Measurements from ENCODE around the gene MGAT4B.
A peak's percentile ranks its signal among the peaks of the same experiment; 100 is the strongest.
"Not testable (repeated sequence)": the region's sequence is repeated elsewhere in the genome, so short reads cannot be mapped to it uniquely, and the experiment has no call there.

Gene MGAT4B

GRCh38 chr5:179794171-179794570 lies 12.5 kb downstream of the MGAT4B start:
- DNase-seq, result no peak

DNA sequence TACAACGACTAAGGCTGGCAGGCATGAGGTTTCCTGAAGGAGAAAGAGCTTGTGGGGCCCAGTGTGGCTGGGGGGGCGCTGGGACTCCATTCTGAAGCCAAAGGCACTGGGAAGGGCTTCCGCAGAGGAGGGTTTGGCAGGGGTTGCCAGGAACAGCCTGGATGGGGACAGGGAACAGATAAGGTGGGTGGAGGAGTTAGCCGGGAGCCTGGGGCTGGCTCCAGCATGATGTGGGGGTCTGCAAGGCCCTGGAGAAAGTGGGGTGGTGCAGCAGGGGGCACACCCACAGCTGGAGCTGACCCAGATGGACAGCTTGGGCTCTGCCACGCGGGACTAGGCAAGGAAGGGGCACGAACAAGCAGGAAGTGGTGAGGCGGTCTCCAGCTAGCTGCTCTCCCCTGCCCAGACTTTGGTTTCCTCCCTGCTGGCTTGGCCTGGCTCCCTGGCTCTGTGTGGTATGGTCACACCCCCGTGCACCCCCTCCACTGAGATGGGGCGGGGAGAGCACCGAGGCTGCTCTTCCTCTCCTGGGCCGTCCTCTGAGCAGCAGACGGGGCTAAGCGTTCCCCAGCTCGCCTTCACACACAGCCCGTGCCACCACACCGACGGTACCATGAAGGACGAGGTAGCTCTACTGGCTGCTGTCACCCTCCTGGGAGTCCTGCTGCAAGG lies 13.1 kb downstream of the MGAT4B start, which contains the start of gene LTC4S:
LTC4S (plus strand) TSS at position 519 of the 672 bp plus-strand sequence; CDS start at position 614, 95 bp downstream.
- peak; percentile 58 to 71 for DNase-seq

GRCh38 chr5:179792612-179793467 lies 13.8 kb downstream of the MGAT4B start:
- DNase-seq, result no peak

DNA sequence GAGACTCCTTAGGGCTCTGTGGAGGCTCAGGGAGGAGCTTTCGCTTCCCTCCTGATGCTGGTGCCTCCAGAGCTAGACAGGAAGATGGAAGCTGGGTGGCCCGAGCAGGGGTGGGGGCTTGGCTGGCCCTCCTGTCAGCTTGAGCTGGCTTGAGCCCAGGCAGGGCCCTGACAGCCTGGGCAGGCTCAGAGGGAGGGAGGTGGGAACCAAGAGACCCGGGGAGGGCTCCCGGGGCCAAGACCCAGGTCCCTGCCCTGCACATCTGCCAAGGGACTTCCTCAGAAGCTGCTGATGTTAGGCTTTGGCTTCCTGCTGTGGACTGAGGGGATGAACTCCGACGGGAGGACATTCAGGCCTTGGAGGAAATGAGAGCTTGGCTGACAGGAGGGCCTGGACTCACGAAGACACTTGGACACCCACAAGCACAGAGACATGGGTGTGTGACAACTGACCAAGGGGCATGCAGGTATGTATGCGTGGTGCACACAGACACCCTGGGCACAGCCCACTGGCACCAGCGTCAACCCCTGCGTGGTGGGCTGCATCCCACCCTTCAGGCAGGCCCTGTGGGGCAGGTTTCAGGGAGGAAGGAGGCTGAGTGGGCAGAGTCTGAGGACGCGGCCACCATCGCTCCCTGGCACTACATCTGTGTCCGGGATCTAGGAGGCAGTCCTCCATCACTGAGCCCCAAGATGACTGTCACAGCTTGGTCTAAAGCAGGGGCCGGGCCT lies 14.6 kb downstream of the MGAT4B start:
- DNase-seq, result no peak

DNA sequence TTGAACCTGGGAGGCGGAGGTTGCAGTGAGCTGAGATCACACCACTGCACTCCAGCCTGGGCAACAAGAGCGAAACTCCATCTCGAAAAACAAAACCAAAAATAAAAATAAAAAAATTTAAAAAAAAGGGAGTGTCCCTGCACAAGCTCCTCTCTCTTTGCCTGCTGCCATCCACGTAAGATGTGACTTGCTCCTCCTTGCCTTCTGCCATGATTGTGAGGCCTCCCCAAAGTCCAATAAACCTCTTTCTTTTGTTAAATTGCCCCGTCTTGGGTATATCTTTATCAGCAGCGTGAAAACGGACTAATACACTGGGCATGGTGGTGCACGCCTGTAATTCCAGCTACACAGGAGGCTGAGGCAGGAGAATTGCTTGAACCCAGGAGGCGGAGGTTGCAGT lies 17.4 kb downstream of the MGAT4B start:
- DNase-seq, result not testable (repeated sequence)

- DNase-seq, result no peak
Measured at GRCh38 chr5:179788193-179788854, 18.3 kb downstream of the MGAT4B start.

- DNase-seq, result no peak
Measured at GRCh38 chr5:179786861-179787260, 19.8 kb downstream of the MGAT4B start.

DNA sequence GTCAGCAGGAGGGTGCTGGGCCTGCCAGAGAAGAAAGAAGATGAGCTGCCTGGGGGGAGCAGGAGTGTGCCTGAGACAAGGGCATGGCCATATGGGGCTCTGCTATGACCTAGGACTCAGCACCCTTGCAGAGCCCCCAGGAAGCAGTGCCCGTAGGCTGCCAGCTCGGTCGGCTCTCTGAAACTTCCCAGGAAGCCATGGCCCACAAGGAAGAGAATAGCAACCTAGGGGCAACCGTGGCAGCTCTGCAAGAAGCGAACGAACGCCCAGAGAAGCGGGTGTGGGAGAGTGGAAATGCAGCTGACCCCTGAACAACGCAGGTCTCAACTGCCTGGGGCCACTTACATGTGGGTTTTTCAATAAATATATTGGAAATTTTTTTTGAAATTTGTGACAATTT lies 23.5 kb downstream of the MGAT4B start:
- DNase-seq, result no peak

DNA sequence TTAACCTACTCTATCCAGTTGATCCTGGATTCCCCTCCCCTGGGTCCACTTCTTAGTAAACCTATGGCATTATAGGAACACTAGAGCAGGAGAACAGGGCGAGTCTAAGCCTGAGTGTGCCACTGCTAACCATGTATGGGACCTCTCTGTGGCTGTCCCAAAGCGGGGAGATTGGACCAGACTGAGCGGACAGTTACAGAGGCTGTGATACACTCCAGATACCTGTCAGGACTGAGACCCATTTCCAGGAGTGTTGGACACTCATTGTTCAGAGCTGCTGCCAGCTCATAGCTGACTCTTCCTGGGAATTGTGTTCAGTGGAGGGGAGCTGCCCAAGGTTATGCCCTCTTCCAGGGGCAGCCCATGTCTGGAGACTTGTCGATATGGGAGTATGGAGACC lies 24.8 kb downstream of the MGAT4B start:
- DNase-seq, result no peak

DNA sequence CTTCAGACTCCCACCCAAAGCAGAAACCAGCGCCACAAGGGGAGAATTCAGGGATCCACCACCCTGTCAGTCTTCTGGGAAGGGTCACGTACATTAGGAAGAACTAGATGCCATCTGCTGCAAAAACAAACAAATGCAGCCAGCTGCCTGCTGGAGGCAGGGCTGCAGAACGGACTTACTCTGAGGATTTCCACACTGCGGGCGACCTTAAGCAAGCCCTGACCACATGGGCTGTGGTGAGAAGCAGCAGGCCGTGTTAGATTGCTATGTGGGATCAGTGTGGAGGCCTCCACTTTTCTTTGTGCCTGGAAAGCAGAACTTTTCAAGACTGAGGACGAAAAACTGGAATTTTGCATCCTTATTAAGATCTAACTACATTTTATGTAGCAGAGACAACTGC lies 26.3 kb downstream of the MGAT4B start:
- no peak for DNase-seq

DNA sequence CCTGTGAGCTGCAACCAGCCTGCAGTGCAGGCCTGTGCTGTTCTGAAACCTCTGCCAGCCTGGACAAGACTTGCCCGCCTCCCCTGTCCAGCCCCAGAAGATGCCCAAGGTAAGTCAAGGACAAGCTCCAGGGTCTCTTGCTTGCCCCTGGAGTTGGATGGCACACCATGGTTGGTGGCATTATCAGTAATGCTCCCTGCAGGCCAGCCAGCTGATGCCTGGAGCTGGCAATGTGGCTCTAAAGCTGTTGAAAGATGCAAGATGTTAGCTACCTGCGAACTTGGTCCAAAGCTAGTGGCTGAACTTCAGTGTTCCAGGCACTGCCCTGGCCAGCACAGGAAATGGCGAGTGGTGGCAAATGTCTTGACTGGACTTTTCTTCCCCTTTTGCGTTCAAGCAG lies 26.8 kb downstream of the MGAT4B start:
- no peak for DNase-seq

DNA sequence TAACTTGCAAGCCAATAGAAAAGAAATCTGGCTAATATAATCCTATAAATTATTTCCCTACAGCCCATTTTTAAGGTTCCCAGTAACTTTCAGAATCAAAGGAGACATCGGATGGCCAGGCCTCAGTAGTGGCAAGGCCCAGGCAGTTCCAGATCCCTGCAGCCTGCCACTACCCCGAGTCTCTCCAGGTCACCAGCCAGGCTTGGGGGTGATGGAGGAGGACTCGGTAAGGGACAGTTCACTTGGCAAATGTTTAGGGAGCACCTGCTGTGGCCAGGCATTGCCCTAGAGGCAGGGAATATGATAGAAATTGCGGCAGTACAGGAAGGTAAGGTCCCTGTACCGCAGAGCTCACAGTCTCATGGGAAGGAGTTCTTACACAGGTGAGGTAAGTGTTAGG lies 28.1 kb downstream of the MGAT4B start:
- no peak for DNase-seq

- no peak for DNase-seq
Measured at GRCh38 chr5:179777909-179778308, 28.8 kb downstream of the MGAT4B start.

DNA sequence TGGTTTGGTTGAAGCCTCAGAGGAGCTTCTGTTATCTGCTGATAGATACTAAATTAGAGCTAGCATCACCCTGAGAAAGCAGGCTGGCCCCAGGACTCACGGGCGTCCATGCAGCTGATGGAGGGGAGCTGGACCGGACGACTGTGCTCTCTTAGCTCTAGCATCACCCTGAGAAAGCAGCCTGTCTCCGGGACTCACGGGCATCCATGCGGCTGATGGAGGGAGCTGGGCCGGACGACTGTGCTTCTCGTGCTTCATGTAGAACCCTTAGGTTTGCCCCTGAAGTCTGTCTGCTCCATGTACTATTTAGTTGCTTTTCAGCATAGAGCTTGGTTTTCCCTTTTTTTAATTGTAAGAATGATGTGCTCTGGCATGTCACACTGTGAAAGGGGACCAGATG lies 29.2 kb downstream of the MGAT4B start:
- DNase-seq, result no peak

GRCh38 chr5:179776411-179776938 lies 30.2 kb downstream of the MGAT4B start:
- no peak for DNase-seq

GRCh38 chr5:179774442-179774841 lies 32.2 kb downstream of the MGAT4B start:
- no peak for DNase-seq

- no peak for DNase-seq
Measured at GRCh38 chr5:179773686-179774040, 33.0 kb downstream of the MGAT4B start.

DNA sequence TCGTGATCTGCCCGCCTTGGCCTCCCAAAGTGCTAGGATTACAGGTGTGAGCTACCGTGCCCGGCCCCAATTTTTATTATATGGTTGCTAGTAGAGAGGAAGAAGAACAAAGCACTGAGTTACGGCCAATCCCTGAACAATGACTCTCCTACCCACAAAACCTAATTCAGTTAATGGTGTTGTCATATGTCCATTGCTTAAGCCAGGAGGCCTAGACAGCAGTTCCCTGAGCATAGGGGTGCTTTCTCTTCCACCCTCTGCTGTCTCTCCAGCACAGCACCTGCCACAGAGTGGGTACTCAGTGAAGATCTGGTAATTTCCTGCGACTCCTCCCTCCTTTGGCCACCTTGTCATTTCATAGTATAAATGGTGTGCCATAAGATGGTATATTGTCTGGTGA lies 34.3 kb downstream of the MGAT4B start:
- DNase-seq, result no peak

DNA sequence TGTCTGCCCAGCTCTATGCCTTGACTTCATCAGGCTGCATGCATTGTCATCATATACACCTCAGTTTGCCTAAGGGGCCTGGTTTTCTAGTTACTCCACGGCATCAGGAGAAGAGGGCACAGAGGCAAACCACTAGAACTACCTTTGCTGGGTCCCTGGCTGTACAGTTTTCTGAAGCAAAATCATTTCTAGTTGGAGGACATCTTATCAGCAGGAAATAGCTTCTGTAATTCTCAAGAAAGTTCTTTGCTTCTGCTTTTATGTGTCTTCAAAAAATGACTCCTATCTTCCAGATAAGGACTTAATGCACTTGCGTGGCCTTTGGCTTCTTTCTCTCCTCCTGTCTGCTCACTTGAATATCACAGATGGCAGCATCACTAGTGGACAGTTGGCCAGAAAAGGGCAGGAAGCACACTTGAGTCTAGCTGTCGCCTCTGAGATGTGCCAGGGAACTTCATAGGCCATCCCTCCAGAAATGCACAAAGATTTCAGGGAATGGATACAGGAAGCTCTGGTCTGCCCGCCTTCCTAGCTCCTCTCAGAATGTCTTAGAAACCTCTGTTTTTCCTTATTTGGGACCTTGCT lies 35.3 kb downstream of the MGAT4B start:
- no peak for DNase-seq

- DNase-seq, result no peak
Measured at GRCh38 chr5:179769796-179770195, 36.9 kb downstream of the MGAT4B start.

DNA sequence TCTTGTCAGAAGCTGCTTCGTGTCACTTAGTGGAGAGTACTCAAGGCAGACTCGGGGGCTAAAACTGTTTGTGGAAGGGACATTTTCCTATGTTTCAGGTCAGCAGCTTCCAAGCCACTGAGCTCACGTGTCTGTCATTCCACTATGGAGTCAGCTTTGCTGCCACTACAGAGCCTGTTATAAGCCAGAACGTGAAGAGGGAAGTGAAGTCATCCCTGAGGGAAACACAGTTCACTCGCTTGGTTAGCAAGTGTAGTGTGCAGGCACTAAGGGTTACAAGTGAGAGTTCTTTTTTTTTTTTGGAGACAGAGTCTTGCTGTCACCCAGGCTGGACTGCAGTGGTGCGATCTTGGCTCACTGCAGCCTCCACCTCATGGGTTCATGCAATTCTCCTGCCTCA lies 37.4 kb downstream of the MGAT4B start:
- no peak for DNase-seq

DNA sequence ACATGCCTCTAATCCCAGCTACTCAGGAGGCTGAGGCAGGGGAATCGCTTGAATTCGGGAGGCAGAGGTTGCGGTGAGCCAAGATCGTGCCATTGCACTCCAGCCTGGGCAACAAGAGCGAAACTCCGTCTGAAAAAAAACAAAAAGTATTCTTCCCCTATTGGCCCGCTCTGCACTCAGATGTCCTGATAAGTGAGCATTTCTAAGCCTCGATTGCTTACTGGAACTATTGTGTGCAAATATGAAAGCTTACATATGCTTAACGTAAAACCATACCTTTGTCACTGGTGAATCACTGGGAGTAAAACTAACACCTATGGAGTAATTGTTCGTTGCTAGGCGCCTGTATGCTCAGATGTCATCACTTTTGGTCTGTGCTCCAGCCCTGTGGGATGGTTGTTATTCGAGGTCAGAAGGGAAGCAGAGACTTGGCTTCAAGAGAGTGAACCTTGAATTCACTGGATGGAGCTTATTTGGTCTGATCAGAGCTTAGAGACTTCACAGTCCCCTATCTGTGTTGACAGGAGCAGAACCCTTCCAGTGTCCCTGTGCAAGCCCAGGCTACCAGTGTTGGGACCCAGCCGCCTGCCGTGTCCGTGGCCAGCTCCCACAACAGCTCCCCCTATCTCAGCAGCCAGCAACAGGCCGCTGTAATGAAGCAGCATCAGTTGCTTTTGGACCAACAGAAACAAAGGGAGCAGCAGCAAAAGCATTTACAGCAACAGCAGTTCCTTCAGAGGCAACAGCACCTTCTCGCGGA lies 38.2 kb downstream of the MGAT4B start:
- DNase-seq, result no peak
